ENCODE measurements around the gene PDZD7.
A peak's percentile ranks its signal among the peaks of the same experiment; 100 is the strongest.

PDZD7 gene

DNA sequence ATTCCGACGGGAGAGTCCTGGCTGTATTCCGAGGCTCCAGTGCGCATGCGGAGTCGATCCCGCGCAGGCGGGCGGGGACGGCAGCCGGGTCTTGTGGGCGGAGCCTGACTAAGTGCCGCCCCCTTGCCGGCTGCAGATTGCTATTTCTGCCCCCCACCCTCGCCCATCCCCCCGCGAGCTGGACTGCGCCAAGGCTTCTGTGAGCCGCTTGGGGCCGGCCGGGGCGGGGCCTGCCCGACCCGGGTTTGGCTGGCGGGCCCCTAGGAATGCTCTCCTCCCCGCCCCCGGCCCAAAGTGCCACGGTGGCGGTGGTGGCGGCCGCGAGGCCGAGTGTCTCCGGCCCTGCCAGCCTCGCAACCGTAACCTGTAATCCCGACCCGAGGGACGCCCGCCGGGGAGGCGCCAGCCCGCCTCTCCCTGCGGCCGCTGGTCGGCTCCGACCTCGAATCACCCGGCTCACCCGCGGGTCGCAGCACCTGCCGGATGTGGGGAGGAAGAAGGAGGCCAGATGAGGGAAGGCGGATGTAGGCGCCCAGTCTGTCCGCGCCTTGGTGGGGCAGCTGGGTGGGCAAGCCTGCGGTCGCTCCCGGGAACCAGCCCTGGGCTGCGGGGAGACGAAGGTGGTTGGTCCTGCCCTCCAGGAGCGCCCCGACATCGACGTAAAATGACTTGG lies 30.2 kb upstream of the PDZD7 start:
- DNase-seq, result peak; percentile 98

GRCh38 chr10:101060036-101060950 lies 29.4 kb upstream of the PDZD7 start:
- DNase-seq, result peak; percentile 99

GRCh38 chr10:101056365-101057151 lies 25.6 kb upstream of the PDZD7 start:
- DNase-seq, result no peak

DNA sequence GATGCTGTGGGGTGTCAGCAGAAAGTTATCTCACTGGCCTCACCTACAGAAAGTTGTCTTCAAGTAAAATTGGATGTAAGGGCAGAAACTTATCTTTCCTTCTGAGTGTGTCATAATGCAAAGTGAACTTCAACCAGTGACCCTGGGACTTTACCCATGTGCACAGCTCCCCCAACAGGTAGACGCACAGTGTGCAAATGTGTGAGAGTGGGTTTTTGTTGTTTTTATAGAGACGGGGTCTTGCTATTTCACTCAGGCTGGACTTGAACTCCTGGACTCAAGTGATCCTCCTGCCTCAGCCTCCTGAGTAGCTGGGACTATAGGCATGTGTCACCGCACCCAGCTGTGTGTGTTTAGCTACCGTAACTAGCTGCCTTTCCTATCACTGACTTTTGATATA lies 24.5 kb upstream of the PDZD7 start:
- DNase-seq, result no peak

- DNase-seq, result no peak
These were observed 23.9 kb upstream of the PDZD7 start for GRCh38 chr10:101054876-101055275.

DNA sequence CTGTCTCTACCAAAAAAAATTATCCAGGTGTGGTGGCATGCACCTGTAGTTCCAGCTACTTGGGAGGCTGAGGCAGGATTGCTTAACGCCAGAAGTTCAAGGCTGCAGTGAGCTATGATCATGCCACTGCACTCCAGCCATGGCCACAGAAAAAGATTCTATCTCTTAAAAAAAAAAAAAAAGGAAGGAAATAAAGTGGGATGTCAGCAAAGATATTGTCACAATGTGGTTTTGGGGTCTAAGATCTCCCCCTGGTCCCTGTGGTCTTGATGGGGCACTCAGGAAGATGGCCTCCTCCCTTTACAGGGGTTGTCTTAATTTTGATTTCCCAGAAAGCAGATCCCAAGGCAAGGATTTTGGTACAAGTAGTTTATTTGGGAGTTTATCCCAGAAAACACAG lies 23.4 kb upstream of the PDZD7 start:
- DNase-seq, result no peak

- no peak for DNase-seq
These were observed 22.6 kb upstream of the PDZD7 start for GRCh38 chr10:101053516-101053915.

DNA sequence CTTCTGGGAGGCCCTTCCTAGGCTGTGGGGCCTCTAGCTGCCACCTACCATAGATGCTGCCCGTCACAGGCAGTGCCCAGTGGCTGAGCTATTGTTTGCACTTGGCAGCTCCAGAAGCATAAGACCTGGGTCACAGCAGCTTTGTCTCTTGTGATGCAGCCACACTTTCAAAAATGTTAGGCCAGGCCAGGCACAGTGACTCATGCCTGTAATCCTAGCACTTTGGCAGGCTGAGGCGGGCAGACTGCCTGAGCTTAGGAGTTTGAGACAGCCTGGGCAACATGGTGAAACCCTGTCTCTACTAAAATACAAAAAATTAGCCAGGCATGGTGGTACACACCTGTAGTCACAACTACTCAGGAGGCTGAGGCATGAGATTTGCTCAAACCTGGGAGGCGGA lies 21.4 kb upstream of the PDZD7 start:
- no peak for DNase-seq

GRCh38 chr10:101050208-101051069 lies 19.5 kb upstream of the PDZD7 start:
- peak; percentile 87 for DNase-seq

DNA sequence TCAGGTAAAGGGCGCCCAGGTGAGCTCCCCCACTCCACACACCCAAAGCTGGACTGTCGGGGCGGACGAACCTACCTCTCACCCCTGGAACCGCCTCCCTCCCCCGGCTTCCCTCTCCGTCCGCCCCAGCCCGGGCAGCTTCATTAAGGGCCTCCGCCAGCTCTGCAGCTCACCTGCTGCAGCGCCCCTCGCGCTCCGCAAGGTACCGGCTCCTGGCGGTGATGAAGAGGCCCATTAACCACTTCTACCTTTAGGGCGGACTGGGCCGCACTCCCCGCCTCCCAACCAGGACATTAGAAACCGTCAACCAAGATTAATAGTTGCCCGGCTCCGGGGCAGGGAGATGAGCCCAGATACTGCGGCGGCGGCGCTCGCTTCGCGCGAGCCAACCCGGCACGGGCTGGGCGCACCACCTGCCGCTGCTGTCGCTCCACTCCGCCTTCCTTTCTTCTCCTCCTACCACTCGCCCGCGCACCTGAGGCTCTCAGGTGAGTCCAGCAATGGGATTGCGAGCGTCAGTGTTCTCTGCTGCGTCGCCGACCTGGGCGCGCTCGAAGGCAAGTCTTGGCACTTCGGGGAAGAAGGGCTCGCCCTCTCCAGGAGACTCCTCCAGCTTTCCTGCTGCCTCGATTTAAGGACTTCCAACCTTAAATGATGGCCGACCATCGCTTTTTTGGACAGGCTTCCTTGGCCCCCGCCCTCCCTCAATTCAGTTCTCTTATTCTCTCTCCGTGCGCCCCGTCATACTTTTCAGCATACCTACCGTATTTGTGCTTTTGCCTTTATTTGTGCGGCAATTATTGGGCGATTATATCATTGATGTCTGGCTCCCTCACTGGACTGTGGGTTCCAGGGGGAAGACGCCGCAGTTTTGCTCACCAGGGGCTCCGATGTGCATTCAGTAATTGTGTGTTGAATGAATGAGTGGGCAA lies 17.3 kb upstream of the PDZD7 start:
- peak; percentile 41 for DNase-seq

GRCh38 chr10:101047268-101047667 lies 16.3 kb upstream of the PDZD7 start:
- DNase-seq, result no peak

GRCh38 chr10:101046332-101047238 lies 15.7 kb upstream of the PDZD7 start:
- peak; percentile 54 for DNase-seq

GRCh38 chr10:101044117-101044516 lies 13.2 kb upstream of the PDZD7 start:
- DNase-seq, result no peak

- DNase-seq, result no peak
These were observed 12.4 kb upstream of the PDZD7 start for GRCh38 chr10:101043363-101043707.

DNA sequence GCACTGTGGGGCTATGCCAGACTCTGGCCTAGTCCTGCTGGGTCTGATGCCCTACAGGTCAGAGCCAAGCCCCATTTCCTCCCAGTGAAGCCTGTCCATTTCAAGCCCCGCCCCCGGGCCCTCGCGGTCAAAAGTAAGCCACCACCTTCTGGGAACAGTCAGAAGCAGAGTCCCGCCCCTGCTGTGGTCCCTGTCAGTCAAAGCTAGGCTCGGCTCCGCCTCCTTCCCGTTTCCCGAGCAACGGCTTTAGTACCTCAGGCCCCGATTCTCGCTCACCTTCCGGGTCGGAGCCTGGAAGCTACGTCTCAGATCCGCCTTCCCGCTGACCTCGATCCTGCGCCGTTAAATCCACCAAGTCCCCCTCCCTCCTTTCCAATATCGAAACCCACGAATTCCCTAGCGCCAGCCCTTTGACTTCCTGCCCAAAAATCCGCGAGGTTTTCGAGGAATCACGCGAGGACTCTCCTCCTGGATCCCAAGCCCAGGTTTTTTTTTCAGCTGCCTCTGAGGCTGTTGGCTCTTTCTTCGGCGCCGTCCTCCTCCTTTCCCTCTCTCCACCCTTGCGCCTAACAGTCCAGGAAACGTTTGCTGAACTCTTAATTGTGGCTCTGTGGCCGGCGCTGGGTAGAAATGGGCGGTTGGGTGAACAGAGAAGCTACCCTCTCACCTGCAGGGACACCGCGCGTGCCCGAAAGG lies 11.9 kb upstream of the PDZD7 start:
- peak; percentile 97 for DNase-seq

- no peak for DNase-seq
These were observed 11.2 kb upstream of the PDZD7 start for GRCh38 chr10:101042118-101042517.

GRCh38 chr10:101041252-101041761 lies 10.4 kb upstream of the PDZD7 start:
- peak; percentile 94 for DNase-seq

GRCh38 chr10:101040851-101041250 lies 9.9 kb upstream of the PDZD7 start:
- no peak for DNase-seq

- DNase-seq, result no peak
These were observed 9.1 kb upstream of the PDZD7 start for GRCh38 chr10:101040061-101040460.
